NB4 (cell line): Measurements from ENCODE around the gene CD7.

ENCODE experiments used
- DNase-seq: peaks from one replicate; pipeline ENCODE4 v3.0.0; 2010; ENCODE audit warnings: low read depth
- H3K4me3 ChIP-seq: one replicate; pipeline ENCODE4 v1.5.1; 2011; ENCODE audit warnings: mild to moderate bottlenecking, low read depth, low read length, moderate library complexity
- CTCF ChIP-seq: IDR thresholded peaks from one replicate; pipeline ENCODE4 v1.5.1; 2012; ENCODE audit warnings: low read depth, low read length
- MAX ChIP-seq: IDR thresholded peaks from 2 replicates; pipeline ENCODE4 v1.6.1; 2011; ENCODE audit warnings: low read depth, low read length
- MYC ChIP-seq: IDR thresholded peaks from 2 replicates; pipeline ENCODE4 v1.6.1; 2011; ENCODE audit warnings: low read depth, low read length
- POLR2A ChIP-seq: IDR thresholded peaks from 2 replicates; pipeline ENCODE4 v1.6.1; 2011; ENCODE audit warnings: mild to moderate bottlenecking; ENCODE audit not compliant: insufficient read length; ENCODE audit errors: extremely low read depth

The CD7 gene

GRCh38 chr17:82281502-82282238 lies 35.7 kb downstream of the CD7 start:
- TF ChIP-seq MYC (no peak), MAX (0 out of 2 replicates have a peak, but pooled peaks have one; percentile 33)
- peak; percentile 66 for DNase-seq
- no peak overlapping the region for H3K4me3 ChIP-seq

GRCh38 chr17:82281076-82281475 lies 36.3 kb downstream of the CD7 start:
- no peak for TF ChIP-seq MYC
- TF ChIP-seq CTCF: no peak
- TF ChIP-seq POLR2A: no peak
- no peak for TF ChIP-seq MAX
- no peak for DNase-seq
- no peak overlapping the region for H3K4me3 ChIP-seq

GRCh38 chr17:82280537-82280936 lies 36.9 kb downstream of the CD7 start:
- no peak for DNase-seq
- no peak overlapping the region for H3K4me3 ChIP-seq
- TF ChIP-seq MYC (no peak), MAX (no peak), POLR2A (no peak), CTCF (no peak)

GRCh38 chr17:82278786-82279391 lies 38.5 kb downstream of the CD7 start:
- DNase-seq: peak; percentile 59
- TF ChIP-seq MAX: no peak
- H3K4me3 ChIP-seq: no peak overlapping the region

GRCh38 chr17:82278308-82278707 lies 39.1 kb downstream of the CD7 start:
- TF ChIP-seq MYC (no peak), MAX (no peak), CTCF (no peak), POLR2A (no peak)
- no peak for DNase-seq
- no peak overlapping the region for H3K4me3 ChIP-seq

- TF ChIP-seq MAX: no peak
- DNase-seq: no peak
- no peak overlapping the region for H3K4me3 ChIP-seq
Measured at GRCh38 chr17:82277851-82278250, 39.6 kb downstream of the CD7 start.

- DNase-seq: no peak
- H3K4me3 ChIP-seq: no peak overlapping the region
- TF ChIP-seq POLR2A: no peak
- TF ChIP-seq MYC: no peak
- no peak for TF ChIP-seq MAX
- TF ChIP-seq CTCF: no peak
Measured at GRCh38 chr17:82276938-82277337, 40.5 kb downstream of the CD7 start.
